DOHH2 (cell line): ENCODE measurements around the gene N4BP2.

ENCODE experiments used
- EZH2phosphoT487 ChIP-seq: fragments of 200-600 bp; sonication (generic); IDR thresholded peaks from 2 replicates; pipeline ENCODE4 v1.6.1; 2017; ENCODE audit warnings: borderline replicate concordance, mild to moderate bottlenecking, antibody characterized with exemption, low read length, moderate library complexity, mixed read lengths
- TF ChIP-seq, protein P1 (sequence below): fragments of 200-600 bp; sonication (generic); IDR thresholded peaks from one replicate; pipeline ENCODE4 v1.5.1; 2014; ENCODE audit warnings: antibody characterized with exemption, mild to moderate bottlenecking, low read depth, low read length; ENCODE audit not compliant: poor library complexity, severe bottlenecking

DNA sequence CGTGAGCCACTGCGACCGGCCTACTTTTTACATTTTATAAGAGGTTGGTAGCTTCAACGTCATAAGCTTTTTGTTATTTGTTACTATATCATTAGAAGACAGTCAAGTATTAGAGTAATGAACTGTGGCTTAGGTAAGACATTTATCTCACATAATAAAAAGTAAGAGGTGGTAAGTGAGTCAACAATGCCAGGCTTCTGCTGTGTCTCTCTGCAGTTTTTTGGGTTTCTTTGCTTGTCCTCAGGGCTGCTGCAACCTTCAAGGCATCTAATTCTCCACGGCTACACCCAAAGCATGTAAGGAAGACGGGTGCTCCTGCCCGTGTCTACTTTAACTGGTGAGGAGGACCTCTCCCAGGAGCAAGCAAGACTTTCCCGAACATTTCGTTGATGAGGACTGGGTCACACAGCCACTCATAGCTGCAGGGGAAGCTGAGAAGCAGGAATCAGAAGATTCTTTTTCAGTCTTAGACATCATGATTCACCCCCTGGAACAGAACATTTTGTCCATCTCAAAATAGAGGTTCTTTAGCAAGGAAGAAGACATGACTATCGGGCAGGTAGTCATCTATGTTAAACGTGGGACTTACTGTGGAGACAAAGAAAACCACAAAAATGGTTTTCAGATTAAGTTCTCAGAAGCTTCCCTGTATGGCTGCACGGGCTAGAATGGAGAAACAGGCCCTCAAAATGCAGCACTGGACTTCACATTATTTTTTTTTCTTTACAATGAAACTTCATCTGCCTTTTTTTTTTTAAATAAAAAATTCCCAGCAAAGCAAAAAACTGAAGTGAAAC is 127.2 kb downstream of the N4BP2 start:
- TF ChIP-seq, protein P1, sequence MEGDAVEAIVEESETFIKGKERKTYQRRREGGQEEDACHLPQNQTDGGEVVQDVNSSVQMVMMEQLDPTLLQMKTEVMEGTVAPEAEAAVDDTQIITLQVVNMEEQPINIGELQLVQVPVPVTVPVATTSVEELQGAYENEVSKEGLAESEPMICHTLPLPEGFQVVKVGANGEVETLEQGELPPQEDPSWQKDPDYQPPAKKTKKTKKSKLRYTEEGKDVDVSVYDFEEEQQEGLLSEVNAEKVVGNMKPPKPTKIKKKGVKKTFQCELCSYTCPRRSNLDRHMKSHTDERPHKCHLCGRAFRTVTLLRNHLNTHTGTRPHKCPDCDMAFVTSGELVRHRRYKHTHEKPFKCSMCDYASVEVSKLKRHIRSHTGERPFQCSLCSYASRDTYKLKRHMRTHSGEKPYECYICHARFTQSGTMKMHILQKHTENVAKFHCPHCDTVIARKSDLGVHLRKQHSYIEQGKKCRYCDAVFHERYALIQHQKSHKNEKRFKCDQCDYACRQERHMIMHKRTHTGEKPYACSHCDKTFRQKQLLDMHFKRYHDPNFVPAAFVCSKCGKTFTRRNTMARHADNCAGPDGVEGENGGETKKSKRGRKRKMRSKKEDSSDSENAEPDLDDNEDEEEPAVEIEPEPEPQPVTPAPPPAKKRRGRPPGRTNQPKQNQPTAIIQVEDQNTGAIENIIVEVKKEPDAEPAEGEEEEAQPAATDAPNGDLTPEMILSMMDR = no peak
- no peak for TF ChIP-seq EZH2phosphoT487
